KMS-11 (cell line): ENCODE data around the gene GLOD4.

Experiments used
- H2AFZ ChIP-seq: fragments of 200-600 bp; sonication (generic); 2 replicates; pipeline ENCODE4 v1.6.1; 2016; ENCODE audit warnings: antibody characterized with exemption, mixed run types, low read depth
- H3K27ac ChIP-seq: fragments of 200-600 bp; sonication (generic); 2 replicates; pipeline ENCODE4 v1.6.1; 2016; ENCODE audit warnings: mild to moderate bottlenecking, mixed run types
- H3K27me3 ChIP-seq: fragments of 200-600 bp; sonication (generic); 2 replicates; pipeline ENCODE4 v1.6.1; 2017; ENCODE audit warnings: mild to moderate bottlenecking, low read depth, mixed run types, moderate library complexity; ENCODE audit not compliant: insufficient read depth
- H3K36me3 ChIP-seq: fragments of 200-600 bp; sonication (generic); 2 replicates; pipeline ENCODE4 v1.6.1; 2017; ENCODE audit warnings: mild to moderate bottlenecking, mixed run types; ENCODE audit not compliant: insufficient read depth
- H3K4me1 ChIP-seq: fragments of 200-600 bp; sonication (generic); 2 replicates; pipeline ENCODE4 v1.6.1; 2016; ENCODE audit warnings: mild to moderate bottlenecking, low read depth, mixed run types; ENCODE audit not compliant: poor library complexity, severe bottlenecking
- H3K4me2 ChIP-seq: fragments of 200-600 bp; sonication (generic); 2 replicates; pipeline ENCODE4 v1.7.0; 2016; ENCODE audit warnings: mild to moderate bottlenecking, mixed run types
- H3K4me3 ChIP-seq: fragments of 200-600 bp; sonication (generic); IDR thresholded peaks from 2 replicates; pipeline ENCODE4 v1.6.1; 2017; ENCODE audit warnings: low read depth, low read length, mixed read lengths; ENCODE audit not compliant: insufficient read depth
- H3K79me2 ChIP-seq: fragments of 200-600 bp; sonication (generic); 2 replicates; pipeline ENCODE4 v1.6.1; 2016; ENCODE audit warnings: low read depth, mixed run types; ENCODE audit not compliant: insufficient read depth
- H3K9ac ChIP-seq: fragments of 200-600 bp; sonication (generic); 2 replicates; pipeline ENCODE4 v1.6.1; 2016; ENCODE audit warnings: mild to moderate bottlenecking, mixed run types
- H4K20me1 ChIP-seq: fragments of 200-600 bp; sonication (generic); 2 replicates; pipeline ENCODE4 v1.6.1; 2016; ENCODE audit warnings: mild to moderate bottlenecking, mixed run types; ENCODE audit not compliant: insufficient read depth
- TF ChIP-seq, protein P1 (sequence below): fragments of 200-600 bp; sonication (generic); conservative IDR thresholded peaks from 2 replicates; pipeline ENCODE4 v1.6.1; 2017; ENCODE audit warnings: low read depth, mild to moderate bottlenecking, antibody characterized with exemption, low read length, moderate library complexity, mixed read lengths

GLOD4 gene

DNA sequence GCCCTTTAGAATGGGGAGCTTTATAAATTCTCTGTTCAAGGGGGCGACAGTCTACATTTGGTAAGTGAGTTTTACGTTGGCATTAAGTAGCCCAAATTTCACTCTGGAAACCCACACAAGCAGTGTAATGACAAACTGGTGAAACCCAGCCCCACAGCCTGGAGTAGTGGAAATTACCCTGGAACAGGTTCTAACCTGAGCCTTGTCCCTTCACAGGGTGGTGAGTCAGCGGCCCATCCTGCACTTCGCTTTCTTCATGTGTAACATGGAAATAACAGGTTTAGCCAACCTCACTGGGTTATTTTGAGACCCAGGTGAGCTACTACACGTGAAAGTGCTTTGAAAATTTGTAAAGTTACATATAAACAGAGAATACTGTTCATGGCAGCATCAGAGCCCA is 53.2 kb downstream of the GLOD4 start:
- TF ChIP-seq, protein P1, sequence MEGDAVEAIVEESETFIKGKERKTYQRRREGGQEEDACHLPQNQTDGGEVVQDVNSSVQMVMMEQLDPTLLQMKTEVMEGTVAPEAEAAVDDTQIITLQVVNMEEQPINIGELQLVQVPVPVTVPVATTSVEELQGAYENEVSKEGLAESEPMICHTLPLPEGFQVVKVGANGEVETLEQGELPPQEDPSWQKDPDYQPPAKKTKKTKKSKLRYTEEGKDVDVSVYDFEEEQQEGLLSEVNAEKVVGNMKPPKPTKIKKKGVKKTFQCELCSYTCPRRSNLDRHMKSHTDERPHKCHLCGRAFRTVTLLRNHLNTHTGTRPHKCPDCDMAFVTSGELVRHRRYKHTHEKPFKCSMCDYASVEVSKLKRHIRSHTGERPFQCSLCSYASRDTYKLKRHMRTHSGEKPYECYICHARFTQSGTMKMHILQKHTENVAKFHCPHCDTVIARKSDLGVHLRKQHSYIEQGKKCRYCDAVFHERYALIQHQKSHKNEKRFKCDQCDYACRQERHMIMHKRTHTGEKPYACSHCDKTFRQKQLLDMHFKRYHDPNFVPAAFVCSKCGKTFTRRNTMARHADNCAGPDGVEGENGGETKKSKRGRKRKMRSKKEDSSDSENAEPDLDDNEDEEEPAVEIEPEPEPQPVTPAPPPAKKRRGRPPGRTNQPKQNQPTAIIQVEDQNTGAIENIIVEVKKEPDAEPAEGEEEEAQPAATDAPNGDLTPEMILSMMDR, result no peak

DNA sequence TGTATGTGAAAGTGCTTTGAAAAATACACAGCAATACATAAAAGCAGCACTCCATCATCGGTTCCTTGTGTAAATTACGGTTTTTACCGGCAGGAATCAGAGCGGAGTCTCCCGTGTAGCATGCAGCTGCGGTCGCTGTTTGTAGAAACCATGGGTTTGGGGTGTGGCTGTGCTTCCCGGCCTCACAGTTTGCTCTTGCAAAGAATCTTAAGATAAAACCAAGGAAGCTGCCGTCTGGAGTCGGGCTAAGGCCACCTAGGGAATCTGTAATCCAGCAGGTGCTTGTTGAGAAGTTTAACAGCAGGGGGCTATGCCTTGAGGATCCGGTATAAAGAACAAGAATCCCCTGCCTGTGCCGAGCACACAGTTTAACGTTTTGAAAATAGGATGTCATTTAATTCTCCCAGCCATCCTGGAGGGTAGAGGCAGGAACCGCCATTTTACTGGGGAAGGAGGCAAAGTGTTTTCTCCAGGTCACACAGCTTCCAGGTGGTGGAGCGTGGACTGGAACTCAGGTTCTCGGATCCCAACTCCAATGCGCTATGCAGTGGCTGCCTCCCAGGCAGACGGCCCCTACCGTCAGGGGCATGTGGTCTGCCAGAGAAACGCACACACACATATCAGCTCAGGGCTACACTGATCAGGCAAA is 55.7 kb downstream of the GLOD4 start:
- H3K79me2 ChIP-seq, result no peaks in the 10 kb centered on the region
- H3K27me3 ChIP-seq, result no peaks in the 10 kb centered on the region
- no peak overlapping the region for H3K9ac ChIP-seq
- H3K4me3 ChIP-seq, result no peak overlapping the region
- no peak overlapping the region for H3K4me2 ChIP-seq
- H4K20me1 ChIP-seq, result no peaks in the 10 kb centered on the region
- no peaks in the 10 kb centered on the region for H3K4me1 ChIP-seq
- H3K36me3 ChIP-seq, result no peaks in the 10 kb centered on the region
- TF ChIP-seq, protein P1, result no peak
- no peak overlapping the region for H2AFZ ChIP-seq
- no peak overlapping the region for H3K27ac ChIP-seq

More for the DNA sequence above, 53.2 kb downstream of the GLOD4 start:
- Histone ChIP-seq H3K4me3 (no peak overlapping the region), H2AFZ (no peak overlapping the region), H3K27ac (no peak overlapping the region), H3K36me3 (no peaks in the 10 kb centered on the region), H3K4me1 (no peaks in the 10 kb centered on the region), H4K20me1 (no peaks in the 10 kb centered on the region), H3K4me2 (no peak overlapping the region), H3K27me3 (no peaks in the 10 kb centered on the region), H3K9ac (no peak overlapping the region), H3K79me2 (no peaks in the 10 kb centered on the region)

DNA sequence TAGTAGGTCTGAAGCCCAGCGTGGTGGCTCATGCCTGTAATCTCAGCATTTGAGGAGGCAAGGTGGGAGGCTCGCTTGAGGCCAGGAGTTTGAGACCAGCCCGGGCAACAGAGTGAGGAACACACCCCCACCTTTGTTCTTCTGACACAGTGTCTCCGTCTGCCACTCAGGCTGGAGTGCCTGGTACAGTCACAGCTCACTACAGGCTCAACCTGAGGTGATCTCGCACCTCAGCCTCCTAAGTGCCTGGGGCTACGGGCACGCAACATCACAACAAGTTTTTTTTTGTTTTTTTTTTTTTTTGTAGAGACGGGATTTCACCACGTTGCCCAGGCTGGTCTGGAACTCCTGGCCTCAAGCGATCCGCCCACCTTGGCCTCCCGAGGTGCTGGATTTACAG is 56.3 kb downstream of the GLOD4 start:
- Histone ChIP-seq H3K4me2 (no peak overlapping the region), H3K36me3 (no peaks in the 10 kb centered on the region), H3K9ac (no peak overlapping the region), H3K79me2 (no peaks in the 10 kb centered on the region), H2AFZ (no peak overlapping the region), H4K20me1 (no peaks in the 10 kb centered on the region), H3K27ac (no peak overlapping the region), H3K27me3 (no peaks in the 10 kb centered on the region), H3K4me1 (no peaks in the 10 kb centered on the region), H3K4me3 (no peak overlapping the region)
- TF ChIP-seq, protein P1, result no peak

DNA sequence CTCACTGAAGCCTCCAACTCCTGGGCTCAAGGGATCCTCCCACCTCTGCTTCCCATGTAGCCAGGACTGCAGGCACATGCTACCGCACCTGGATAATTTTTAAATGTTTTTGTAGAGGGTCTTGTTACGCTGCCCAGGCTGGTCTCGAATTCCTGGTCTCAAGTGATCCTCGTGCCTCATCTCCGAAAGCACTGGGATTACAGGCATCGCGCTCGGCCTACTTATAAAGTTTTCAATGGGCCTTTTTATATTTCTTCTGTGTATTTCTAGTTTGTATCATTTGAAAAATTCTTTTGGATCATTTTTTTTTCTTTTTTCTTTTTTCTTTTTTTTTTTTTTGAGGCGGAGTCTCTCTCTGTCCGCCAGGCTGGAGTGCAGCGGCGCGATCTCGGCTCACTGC is 57.0 kb downstream of the GLOD4 start:
- Histone ChIP-seq H3K36me3 (no peaks in the 10 kb centered on the region), H3K9ac (no peak overlapping the region), H3K27me3 (no peaks in the 10 kb centered on the region), H3K27ac (no peak overlapping the region), H4K20me1 (no peaks in the 10 kb centered on the region), H3K79me2 (no peaks in the 10 kb centered on the region), H3K4me3 (no peak overlapping the region), H2AFZ (no peak overlapping the region), H3K4me1 (no peaks in the 10 kb centered on the region), H3K4me2 (no peak overlapping the region)
- TF ChIP-seq, protein P1, result no peak
